HG02885 (cell line): ENCODE data around the gene GSE1.

Experiments
- ATAC-seq: cut with Tn5 transposase; IDR thresholded peaks from one replicate; pipeline ENCODE4 v1.9.1; 2021; ENCODE audit warnings: mild to moderate bottlenecking; ENCODE audit not compliant: unreplicated experiment, poor library complexity

GSE1 gene

GRCh38 chr16:85641776-85642176 is 28.7 kb downstream of the GSE1 start:
- no peak for ATAC-seq

GRCh38 chr16:85642762-85643358 is 29.7 kb downstream of the GSE1 start:
- ATAC-seq: no peak

- ATAC-seq: no peak
Measured at GRCh38 chr16:85643631-85644030, 30.5 kb downstream of the GSE1 start.

GRCh38 chr16:85644093-85644712 is 31.1 kb downstream of the GSE1 start:
- no peak for ATAC-seq

- no peak for ATAC-seq
Measured at GRCh38 chr16:85645021-85645589, 32.0 kb downstream of the GSE1 start.

- no peak for ATAC-seq
Measured at GRCh38 chr16:85646358-85646907, 33.3 kb downstream of the GSE1 start.

GRCh38 chr16:85646976-85647375 is 33.9 kb downstream of the GSE1 start:
- no peak for ATAC-seq

GRCh38 chr16:85648070-85648714 is 35.1 kb downstream of the GSE1 start:
- ATAC-seq: no peak

GRCh38 chr16:85648805-85649204 is 35.7 kb downstream of the GSE1 start:
- ATAC-seq: no peak

GRCh38 chr16:85649411-85650134 is 36.5 kb downstream of the GSE1 start:
- ATAC-seq: no peak

GRCh38 chr16:85650135-85650843 is 37.2 kb downstream of the GSE1 start:
- ATAC-seq: no peak

- ATAC-seq: no peak
Measured at GRCh38 chr16:85650844-85651628, 37.9 kb downstream of the GSE1 start.

- ATAC-seq: no peak
Measured at GRCh38 chr16:85651629-85652430, 38.7 kb downstream of the GSE1 start.

- ATAC-seq: no peak
Measured at GRCh38 chr16:85652431-85653221, 39.5 kb downstream of the GSE1 start.

- no peak for ATAC-seq
Measured at GRCh38 chr16:85653290-85653891, 40.3 kb downstream of the GSE1 start.

- ATAC-seq: no peak
Measured at GRCh38 chr16:85654251-85655095, 41.4 kb downstream of the GSE1 start.
